GM18508 (cell line): ENCODE data around the gene PORCN.

Experiments
- ATAC-seq: cut with Tn5 transposase; IDR thresholded peaks from one replicate; pipeline ENCODE4 v1.9.1; 2021; ENCODE audit warnings: moderate number of reproducible peaks; ENCODE audit not compliant: insufficient read depth, unreplicated experiment

The PORCN gene

DNA sequence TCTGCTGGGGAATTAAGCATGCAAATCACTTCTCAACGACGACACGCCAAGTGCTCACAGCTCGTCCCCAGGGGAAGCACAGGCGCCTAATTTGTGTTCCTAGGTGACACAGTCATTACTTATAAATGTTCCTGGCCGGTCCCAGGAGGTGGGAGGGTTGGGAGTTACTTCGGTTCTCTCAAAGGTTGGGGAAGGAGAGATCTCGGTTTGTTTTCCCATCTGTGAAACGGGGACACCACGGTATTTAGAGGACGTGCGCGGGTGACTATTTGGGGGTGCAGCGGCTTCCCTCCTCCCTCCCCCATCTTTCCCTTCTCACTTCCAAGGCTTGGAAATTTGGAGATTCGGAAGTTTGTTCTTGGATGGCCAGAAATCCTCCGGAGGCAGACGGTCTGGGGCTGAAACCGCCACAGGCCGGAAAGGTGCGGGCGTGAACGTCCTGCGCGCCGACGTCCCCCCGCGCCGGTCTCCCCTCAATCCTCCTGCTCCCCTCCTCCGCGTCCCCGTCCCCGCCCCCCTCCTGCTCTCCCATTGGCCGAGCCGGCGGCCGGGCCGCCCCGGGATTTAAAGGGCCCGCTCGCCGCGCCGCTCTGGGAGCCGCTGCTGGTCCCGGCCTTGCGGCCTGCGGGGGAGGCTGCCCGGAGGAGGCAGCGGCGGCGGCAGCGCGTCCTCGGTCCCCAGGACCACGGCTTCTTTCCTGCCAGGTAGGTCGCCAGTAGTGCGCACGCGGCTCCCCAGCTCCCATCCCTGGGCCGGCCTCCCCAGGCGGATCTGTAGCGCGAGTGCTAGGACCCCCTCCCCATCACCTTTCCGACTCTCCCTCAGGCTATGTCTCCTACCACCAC, at the start of gene PORCN:
PORCN (plus strand) TSS at position 593 of the 845 bp plus-strand sequence. CDS start 829 bp downstream, outside the sequence.
- no peak for ATAC-seq

DNA sequence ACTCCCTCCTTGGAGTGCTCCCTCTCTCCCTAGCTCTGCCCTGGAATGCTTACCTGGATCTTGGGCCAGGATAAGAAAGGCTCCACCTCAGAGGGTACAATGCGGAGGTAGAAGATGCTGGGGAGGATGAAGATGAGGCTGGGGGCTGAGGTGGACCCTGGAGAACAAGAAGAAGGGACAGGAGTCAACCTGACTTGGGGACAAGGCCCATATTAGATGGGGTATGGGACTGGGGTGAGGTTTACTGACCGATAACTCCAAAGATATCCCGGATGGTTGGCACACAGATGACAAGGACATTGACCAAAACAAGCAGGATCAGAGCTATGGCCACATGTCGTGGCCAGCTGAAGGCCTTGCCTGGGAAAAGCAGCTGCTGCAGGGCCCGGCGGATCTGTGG, 49.3 kb upstream of the PORCN start:
- no peak for ATAC-seq

DNA sequence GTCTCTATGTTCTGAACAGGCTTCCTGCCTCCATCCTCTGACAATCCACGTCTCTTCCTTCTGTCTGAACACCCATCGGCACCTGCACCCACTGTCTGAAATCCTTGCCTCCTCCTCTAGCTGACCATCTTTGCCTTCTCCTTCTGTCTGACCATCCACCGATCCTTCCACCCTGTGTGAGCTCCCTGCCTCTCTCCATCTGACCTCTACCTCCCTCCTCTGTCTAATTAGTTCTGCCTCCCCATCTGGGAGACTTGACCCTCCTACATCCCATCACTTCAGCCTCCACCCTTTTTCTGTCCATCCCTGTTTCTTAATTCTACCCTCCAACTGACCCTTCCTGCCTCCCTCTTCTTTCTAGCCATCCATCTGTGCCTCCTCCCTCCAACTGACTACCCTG, 48.8 kb upstream of the PORCN start:
- ATAC-seq, result no peak

DNA sequence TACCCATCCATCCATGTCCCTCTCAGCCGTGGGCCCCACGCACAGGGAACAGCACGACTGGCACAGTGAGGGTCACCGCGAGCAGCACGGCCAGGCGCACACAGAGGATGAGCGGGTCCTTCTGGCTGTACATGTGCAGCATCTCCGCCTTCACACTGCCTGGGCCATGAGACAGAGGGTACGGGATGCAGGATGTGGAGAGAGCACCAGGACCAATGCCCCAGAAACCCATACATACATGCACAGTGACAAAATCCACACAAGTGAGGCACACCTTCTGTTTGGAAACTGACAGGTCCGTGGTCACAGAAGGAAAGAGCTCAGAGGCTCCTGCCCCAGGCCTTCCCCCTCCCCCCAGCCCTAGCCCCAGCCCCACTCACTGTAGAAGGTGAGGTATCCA, 48.2 kb upstream of the PORCN start:
- no peak for ATAC-seq

DNA sequence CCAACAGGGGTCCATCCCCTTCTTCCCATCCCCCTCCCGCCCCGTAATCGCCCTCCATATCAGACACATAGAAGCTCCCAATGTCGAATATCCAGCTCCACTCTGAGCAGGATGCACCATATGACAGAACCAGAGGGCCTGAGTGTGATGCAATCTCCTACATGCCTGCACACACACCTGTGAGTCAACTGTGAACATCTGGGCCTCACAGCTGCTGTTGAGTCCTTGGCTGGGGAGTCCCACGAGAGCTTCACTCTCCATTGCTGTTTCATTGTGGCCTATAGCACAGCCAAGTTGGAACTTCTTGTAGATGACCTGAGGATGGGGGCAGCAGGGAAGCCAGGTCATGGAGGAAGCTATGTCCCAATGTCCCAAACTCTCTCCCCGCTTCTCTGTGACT, 47.0 kb upstream of the PORCN start:
- ATAC-seq, result no peak

DNA sequence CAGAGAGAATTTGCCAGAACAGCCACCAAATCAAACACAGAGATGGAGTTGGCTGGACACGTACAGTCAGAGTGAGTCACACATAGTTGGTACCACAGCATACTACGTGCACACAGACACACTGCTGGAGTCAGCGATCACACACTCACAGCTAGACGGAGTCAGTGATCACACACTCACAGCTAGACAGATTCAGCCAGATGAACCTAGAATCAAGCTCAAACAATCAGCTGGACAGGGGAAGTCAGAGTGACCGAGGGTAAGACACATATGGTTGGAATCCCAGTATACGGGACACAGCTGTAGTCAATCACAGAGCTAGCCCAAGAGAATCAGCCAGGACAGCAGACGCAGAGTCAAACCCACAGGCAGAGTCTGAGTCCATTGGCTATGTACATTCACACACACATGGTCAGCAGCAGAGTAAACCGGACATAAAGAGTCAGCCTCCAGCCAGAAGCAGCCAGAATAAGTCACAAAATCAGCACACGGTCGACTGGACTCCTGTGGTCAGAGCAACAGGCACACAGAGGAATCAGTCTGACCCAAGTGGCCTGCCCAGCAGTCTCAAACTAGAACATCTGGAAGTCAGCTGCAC, 43.4 kb upstream of the PORCN start:
- ATAC-seq, result no peak

DNA sequence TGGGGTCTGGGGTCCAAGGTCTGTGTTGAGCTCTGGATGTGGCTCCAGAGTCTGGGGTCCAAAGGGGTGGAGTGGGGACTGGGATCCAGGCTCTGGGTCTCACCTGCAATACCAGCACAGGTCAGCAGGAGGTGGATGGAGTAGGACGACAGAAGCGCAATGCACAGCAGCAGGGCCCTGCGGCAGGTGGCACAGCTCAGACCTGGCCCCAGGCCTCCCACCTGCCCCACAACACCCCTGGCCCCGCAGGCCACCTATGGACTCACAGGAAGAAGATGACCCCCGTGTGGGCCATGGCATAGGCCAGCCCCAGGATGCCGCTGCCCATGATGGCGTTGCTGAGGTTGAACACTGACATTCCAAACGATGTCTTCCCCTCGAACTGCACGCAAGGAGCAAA, 42.1 kb upstream of the PORCN start:
- no peak for ATAC-seq

DNA sequence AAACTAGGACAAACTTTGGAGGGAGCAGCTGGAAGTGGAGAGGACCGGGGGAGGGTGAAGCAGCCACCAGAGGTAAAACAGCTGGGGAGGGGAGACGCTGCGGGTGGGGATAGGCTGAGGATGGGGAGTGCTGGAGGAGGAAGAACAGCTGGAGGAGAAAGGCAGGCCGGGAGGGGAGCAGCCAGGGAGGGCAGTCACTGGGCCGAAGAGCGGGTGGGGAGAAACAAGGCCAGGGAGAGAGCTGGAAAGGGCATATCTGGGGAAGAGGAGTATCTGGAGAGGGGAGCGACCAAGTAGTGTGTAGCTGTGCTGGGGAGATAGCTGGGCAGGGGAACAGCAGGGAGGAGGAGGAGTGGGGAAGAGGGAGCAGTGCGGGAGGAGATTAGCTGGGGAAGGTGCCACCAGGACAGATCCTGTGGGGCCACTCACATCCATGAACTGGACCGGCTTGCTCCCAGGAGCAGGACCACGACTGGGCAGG, 41.5 kb upstream of the PORCN start:
- no peak for ATAC-seq

DNA sequence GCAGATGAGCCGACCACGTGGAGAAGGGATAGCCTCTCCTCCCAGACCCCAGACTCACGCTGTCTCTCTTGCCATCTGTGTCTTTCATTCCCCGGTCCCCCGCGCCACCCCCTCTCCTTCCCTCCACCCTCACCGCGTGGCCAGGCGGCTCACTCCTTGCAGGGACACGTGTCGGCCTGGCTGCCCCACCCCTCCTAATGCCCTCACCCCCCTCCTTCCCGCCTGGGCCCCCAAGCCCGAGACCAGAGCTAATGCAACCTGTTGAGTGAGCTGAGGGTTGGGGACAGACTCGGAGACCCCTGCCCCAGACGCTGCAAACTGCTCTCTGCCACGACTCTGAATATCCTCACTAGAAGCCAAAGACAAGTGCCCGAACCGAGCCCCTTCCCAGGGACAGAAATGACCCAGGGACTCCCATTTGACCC, 40.5 kb upstream of the PORCN start:
- ATAC-seq, result no peak

DNA sequence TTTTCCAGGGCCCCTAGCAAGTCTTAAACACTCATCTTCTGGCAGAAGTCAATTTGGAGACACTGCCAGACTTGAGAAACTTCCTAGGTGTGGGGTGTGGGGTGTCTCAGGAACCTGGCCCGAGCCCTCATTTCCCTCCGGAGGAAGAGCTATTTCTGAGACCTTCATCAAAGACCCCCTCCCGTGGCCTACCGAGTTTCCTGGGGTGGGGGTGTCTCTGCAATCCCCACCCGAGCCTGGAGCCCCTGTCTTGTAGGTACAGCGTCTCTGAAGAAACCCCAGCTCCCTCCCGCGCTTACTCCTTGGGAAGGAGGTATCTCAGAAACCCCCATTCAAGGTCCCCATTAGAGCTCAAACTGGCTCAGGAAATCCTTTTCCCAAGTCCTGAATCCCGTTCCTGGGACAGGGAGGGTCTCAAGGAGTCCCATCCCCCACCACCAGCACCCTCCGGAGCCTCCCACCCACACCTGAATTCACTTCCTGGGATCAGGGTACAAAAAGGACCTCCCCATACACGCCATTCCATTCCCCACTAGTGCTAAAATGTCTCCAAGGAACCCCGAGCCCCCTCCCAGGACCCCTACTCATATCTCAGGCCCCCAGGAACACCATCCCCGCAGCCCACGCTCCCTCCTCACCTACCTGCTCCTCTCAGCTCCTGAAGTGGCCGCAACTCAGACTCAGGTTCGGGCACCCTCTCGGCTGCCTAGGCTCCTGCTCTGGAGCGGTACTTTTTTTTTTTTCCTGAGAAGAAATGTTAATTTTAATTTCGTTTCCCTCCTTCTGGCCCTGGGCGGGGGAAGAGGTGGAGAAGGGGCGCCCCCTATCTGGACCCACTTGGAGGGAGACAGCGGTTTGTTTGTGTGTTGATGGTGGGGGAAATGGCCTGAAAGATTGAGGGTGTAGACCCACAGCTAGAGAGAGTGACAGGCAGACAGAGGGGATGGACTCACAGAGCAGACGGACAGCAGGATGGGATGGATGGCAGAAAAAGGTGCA, 39.8 kb upstream of the PORCN start:
- no peak for ATAC-seq

DNA sequence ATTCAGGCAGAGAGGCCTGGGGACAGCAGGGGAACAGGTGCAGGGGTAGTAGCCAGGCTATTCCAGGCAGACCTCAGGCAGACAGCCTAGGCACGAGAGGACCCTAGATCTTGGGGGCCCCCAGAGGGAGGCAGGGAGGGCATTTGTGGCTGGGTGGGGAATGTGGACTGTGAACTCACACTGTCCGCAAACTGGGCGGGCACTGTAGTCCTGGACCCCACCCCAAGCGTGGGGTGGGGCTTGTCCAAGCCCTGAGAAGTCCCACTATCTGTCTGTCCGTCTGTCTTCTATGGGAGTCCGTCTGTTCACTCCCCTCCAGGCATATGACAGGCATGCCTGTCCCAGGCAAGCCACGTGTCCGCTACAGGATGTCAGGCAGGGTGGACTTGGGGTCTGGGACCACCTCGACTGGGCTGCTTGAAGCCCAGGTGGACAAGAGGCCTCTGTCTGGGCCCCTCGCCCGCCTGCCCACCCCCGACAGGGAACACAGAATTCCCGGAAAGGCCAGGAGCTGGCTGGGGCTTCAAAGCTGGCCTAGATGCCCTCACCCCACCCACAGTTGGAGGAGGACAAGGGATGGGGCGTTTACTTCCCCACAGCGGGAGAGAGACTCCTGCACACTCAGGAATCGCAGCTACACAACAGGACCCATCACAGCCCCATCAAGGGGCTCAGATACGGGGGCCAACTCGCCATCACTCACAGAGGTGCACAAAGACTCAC, 38.5 kb upstream of the PORCN start, which contains the start of gene SLC38A5:
SLC38A5 (minus strand) TSS at position 151 of the 723 bp plus-strand sequence. CDS start 2,336 bp downstream, outside the sequence.
- ATAC-seq, result no peak

DNA sequence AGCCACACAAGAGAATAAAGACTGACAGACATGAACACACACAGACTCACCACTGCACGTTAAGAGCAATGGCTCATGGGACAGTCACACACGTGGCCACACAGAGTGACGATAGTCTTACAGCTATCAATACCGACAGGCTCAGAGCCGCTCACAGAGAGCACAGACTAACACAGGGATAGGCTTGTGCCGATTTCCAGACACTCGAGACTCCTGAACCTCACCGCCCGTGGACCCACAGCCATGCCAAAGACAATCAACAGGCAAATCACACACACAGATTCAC, 38.0 kb upstream of the PORCN start:
- no peak for ATAC-seq

DNA sequence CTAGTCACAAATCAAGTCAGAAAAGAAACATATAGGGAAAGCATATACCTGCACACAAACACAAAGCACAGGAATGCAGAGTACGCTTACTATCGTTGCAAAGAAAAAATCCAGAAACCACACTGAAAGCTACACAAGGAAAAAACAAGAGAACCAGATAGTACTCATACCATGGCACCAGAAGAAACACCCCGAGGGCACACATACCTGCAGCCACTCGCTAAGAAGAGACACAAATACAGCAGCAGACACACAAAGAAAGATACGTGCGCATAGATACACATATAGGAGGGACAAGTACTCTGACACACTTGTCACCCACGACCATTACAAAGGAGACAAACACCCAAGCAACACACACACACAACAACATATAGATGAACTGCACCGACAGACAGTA, 37.3 kb upstream of the PORCN start:
- no peak for ATAC-seq

DNA sequence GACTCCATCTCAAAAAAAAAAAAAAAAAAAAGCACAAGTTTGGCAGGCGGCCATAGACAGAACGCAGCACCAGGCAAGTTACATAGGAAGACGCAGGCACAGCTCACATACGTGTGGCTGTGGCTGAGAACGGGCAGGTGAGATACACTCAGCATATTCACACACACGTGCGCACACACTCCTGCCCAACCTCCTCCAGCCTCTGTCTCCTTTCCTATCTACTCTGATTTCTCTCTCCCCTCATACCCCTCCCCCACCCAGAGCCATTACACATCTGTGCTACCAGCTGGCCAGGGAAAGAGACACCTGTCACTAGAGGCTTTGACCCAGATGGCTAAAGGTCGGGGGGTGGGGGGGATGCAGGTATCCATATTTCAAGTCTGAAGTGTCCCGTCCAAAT, 36.6 kb upstream of the PORCN start:
- no peak for ATAC-seq

DNA sequence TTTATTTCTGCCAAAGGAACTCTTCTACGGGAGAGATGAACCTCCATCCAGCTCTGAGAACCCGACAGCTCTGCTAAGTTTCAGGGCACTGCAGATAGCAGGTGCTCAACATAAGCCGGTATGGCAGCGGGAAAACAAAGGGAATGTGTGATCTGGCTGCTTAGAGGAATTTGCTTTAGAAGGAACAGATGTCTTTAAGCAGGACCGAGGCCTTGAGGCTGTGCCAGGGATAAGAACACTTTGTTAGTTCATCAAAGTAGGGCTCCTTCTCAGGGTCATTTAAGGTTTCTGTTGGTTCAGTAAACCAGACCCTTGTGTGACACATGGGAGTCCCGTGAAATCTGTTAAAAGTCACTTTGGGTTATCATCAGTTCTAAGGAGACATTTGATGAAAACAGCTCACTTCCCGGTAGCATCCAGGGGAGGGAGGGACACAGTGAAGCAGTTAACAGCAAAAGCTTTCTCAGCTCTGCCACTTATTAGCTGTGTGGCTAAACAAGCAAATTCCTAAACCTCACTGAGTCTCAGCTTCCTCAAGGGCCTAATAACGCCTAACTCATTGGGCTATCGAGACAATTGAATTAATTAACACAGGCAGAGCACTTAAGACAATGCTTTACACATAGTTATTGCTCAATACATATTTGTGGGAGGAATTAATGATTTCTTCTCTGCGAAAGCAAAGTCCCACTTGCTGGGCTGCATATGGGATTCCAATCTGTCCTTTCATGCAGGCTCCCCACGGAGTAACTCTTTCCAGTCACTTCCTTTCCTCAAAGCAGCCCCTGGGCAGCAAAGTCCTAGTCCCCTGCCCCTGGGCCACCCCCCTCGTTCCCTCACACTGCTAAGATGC, 35.7 kb upstream of the PORCN start:
- ATAC-seq, result no peak

DNA sequence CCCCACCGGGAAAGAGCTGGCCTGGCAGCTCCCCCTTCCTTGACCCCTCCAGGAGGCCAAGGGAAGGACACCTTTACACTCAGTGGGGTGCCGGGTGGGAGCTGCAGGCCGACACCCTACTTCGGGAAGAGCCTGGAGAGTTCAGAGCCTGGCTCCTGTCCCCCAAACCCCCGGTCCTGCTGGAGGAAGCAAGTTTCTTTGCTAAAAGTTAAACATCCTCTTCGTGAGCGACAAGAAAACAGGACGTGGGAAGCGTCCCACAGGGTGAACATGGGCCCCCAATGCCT, 35.1 kb upstream of the PORCN start:
- no peak for ATAC-seq

DNA sequence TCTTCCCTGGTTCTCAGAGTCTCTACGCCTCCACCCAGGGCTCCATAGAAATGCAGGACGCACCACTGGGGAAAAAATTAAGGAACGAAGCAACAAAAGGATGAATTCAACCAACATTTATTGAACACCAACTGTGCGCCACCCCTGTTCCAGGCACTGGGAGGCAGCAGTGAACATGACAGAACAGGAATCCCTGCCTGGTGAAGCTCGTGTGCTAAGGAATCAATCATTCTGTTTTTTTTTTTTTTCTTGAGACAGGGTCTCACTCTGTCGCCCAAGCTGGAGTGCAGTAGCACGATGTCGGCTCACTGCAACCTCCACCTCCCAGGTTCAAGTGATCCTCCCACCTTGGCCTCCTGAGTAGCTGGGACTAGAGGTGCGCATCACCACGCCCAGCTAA, 34.7 kb upstream of the PORCN start:
- ATAC-seq, result no peak

DNA sequence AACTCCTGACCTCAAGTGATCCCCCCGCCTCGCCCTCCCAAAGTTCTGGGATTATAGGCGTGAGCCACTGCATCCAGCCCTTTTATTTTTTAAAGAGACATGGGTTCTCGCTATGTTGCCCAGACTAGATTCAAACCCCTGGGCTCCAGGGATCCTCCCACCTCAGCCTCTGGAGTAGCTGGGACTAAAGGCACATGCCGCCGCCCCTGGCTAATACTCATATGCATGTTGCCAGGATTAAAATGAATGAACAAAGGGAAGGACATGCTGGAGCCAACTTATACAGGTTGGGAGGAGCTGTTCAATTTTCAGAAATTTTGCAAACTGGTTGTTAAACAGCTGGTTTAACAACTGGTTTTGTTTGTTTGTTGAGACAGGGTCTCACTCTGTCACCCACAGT, 34.2 kb upstream of the PORCN start:
- no peak for ATAC-seq

DNA sequence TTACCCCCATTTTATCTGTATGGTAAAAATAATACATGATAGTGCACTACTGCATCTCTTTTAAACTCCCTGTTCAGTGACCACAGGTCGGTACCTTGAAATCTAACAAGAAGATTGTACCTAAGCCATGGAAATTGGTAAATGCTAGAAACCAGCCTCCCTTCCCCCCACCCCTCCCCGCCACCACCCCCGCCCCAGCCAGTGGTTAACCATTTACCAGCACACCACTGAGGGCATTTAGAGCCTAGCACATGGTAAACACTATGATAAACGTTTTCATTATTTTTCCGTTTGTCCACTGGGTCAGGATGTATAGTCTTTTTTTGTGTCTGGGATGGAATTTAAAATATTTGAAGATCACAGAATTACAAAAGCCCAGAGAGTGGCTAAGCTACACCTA, 33.5 kb upstream of the PORCN start:
- ATAC-seq, result no peak
